Stimulated activated naive CD8-positive, alpha-beta T cell treated with anti-CD3 and anti-CD28 coated beads, Interleukin-15, Interleukin-2, amounts not matched to agents 100 ng/mL and 50 ng/mL, for 24 hours (primary cell): ENCODE results near the gene TPRX1.

Source experiments
- H3K27ac Mint-ChIP-seq: one replicate; pipeline ENCODE4 v1.8.0; 2021; ENCODE audit warnings: mild to moderate bottlenecking, mixed read lengths
- H3K27me3 Mint-ChIP-seq: one replicate; pipeline ENCODE4 v1.8.0; 2021; ENCODE audit warnings: mixed read lengths
- H3K36me3 Mint-ChIP-seq: one replicate; pipeline ENCODE4 v1.8.0; 2021; ENCODE audit warnings: low read depth, mixed read lengths
- H3K4me1 Mint-ChIP-seq: one replicate; pipeline ENCODE4 v1.8.0; 2021; ENCODE audit warnings: low read depth, mixed read lengths
- H3K4me3 Mint-ChIP-seq: one replicate; pipeline ENCODE4 v1.8.0; 2021; ENCODE audit warnings: mild to moderate bottlenecking, mixed read lengths
- H3K9me3 Mint-ChIP-seq: one replicate; pipeline ENCODE4 v1.8.0; 2021; ENCODE audit warnings: mixed read lengths

TPRX1 gene

GRCh38 chr19:47754206-47755064, 49.9 kb downstream of the TPRX1 start:
- Mint-ChIP-seq H3K9me3 (no peaks in the 10 kb centered on the region), H3K27ac (peak overlapping the region; percentile 31), H3K36me3 (peaks cover 69% of the 10 kb centered on the region), H3K4me1 (peaks cover 4% of the 10 kb centered on the region), H3K27me3 (no peaks in the 10 kb centered on the region), H3K4me3 (no peak overlapping the region)

- no peak overlapping the region for H3K4me3 Mint-ChIP-seq
- no peak overlapping the region for H3K27ac Mint-ChIP-seq
- peaks cover 66% of the 10 kb centered on the region for H3K36me3 Mint-ChIP-seq
- peaks cover 18% of the 10 kb centered on the region for H3K4me1 Mint-ChIP-seq
- H3K27me3 Mint-ChIP-seq, result no peaks in the 10 kb centered on the region
- no peaks in the 10 kb centered on the region for H3K9me3 Mint-ChIP-seq
Measured at GRCh38 chr19:47752440-47753211, 51.7 kb downstream of the TPRX1 start.
